Measurements from ENCODE around the gene PTGS1.

GRCh38 chr9:122397749-122398148, 26.9 kb downstream of the PTGS1 start:
- TF ChIP-seq, protein P1, sequence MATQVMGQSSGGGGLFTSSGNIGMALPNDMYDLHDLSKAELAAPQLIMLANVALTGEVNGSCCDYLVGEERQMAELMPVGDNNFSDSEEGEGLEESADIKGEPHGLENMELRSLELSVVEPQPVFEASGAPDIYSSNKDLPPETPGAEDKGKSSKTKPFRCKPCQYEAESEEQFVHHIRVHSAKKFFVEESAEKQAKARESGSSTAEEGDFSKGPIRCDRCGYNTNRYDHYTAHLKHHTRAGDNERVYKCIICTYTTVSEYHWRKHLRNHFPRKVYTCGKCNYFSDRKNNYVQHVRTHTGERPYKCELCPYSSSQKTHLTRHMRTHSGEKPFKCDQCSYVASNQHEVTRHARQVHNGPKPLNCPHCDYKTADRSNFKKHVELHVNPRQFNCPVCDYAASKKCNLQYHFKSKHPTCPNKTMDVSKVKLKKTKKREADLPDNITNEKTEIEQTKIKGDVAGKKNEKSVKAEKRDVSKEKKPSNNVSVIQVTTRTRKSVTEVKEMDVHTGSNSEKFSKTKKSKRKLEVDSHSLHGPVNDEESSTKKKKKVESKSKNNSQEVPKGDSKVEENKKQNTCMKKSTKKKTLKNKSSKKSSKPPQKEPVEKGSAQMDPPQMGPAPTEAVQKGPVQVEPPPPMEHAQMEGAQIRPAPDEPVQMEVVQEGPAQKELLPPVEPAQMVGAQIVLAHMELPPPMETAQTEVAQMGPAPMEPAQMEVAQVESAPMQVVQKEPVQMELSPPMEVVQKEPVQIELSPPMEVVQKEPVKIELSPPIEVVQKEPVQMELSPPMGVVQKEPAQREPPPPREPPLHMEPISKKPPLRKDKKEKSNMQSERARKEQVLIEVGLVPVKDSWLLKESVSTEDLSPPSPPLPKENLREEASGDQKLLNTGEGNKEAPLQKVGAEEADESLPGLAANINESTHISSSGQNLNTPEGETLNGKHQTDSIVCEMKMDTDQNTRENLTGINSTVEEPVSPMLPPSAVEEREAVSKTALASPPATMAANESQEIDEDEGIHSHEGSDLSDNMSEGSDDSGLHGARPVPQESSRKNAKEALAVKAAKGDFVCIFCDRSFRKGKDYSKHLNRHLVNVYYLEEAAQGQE (IDR thresholded peaks at IDR 0.05; ENCODE audit: borderline replicate concordance): no peak
- TF ChIP-seq, protein P2, sequence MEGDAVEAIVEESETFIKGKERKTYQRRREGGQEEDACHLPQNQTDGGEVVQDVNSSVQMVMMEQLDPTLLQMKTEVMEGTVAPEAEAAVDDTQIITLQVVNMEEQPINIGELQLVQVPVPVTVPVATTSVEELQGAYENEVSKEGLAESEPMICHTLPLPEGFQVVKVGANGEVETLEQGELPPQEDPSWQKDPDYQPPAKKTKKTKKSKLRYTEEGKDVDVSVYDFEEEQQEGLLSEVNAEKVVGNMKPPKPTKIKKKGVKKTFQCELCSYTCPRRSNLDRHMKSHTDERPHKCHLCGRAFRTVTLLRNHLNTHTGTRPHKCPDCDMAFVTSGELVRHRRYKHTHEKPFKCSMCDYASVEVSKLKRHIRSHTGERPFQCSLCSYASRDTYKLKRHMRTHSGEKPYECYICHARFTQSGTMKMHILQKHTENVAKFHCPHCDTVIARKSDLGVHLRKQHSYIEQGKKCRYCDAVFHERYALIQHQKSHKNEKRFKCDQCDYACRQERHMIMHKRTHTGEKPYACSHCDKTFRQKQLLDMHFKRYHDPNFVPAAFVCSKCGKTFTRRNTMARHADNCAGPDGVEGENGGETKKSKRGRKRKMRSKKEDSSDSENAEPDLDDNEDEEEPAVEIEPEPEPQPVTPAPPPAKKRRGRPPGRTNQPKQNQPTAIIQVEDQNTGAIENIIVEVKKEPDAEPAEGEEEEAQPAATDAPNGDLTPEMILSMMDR (IDR thresholded peaks at IDR 0.05; ENCODE audit: poor library complexity, severe bottlenecking): no peak
